NCI-H2171 (cell line): ENCODE data around the gene RNF152.

Source experiments
- DNase-seq: peaks from one replicate; lab custom pipeline; 2025; lab: John Stamatoyannopoulos, UW

RNF152 gene

DNA sequence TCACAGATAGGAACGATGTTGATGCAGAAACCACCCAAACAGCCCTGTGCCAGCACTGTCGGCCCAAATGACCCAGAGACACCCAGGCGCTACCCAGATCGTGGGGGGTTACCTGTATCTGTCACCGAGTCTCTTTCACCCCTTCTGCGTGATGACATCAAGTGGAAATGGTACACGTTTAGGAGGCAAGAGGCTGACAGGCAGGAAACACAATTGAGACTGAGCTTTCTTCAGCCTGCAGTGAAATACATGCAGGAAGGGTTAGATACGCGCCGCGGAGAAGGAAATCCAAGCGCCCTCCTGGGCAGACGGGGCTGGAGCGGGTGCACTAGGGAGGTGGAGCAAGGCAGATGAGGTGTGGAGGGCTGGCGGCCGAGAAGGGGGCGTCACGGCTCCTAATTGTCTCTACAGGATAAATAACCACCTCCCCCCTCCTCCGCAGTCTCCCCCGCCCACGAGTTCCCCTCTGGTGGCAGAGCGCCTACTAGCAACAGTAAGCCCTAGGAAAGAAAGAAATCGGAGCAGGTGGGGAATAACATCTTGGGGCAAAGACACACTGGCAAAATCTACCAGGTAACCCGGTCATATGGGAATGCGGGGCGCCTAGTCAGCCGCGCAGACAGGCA is at the start of gene RNF152:
Gene RNF152, minus strand, starts transcription at position 325 of the 626 bp plus-strand sequence. CDS start 76,544 bp downstream, outside the sequence.
- DNase-seq, result no peak

DNA sequence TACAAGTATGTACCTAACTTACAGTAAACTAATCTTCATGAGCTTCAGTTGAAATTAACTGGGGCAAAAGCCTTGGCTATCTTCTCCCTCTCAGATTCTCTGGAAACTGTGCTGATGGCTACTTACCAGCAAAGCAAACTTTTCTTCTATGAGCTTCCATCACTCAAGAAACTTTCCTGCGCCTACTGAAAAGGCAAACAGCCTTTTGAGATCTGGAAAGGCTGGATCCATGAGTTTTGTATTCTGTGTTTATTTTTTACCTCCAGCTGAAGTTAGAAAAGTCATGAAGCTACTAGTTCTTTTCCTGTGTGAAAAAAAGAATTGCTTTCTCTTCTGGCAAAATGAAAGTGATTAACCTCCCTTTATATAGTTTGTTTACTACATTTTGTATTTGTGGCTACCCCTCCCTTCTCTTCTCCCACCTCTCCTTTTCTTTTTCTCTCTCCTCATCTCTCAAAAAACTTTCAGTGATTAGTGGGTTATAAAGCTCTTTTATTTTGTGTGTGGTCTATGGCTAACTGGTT is 49.2 kb upstream of the RNF152 start:
- no peak for DNase-seq

- no peak for DNase-seq
Measured at GRCh38 chr18:61939046-61939674, 46.4 kb upstream of the RNF152 start.

DNA sequence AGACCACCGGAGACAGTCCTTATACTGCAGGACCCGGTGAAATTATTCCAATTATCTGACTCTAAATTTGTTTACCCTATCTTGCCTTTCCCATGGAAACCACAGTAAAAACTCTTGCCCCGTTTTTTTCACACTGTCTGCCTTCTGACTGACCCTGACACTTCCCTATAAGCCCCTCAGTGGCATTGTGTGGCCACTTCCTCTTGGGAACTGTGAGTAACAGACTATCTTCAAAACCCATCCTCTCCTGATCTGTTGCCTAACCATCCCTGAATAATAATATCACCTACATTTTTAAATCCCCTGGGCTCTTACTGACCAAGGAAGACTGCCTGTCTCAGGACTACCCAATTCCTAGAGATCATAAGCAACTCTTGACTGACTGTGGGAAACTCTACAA is 42.6 kb upstream of the RNF152 start:
- DNase-seq, result no peak

- DNase-seq, result no peak
Measured at GRCh38 chr18:61931654-61932379, 39.0 kb upstream of the RNF152 start.

- no peak for DNase-seq
Measured at GRCh38 chr18:61929881-61930640, 37.3 kb upstream of the RNF152 start.

- DNase-seq, result no peak
Measured at GRCh38 chr18:61926532-61926931, 33.7 kb upstream of the RNF152 start.

GRCh38 chr18:61924550-61924949 is 31.7 kb upstream of the RNF152 start:
- no peak for DNase-seq

- no peak for DNase-seq
Measured at GRCh38 chr18:61922435-61922834, 29.6 kb upstream of the RNF152 start.

DNA sequence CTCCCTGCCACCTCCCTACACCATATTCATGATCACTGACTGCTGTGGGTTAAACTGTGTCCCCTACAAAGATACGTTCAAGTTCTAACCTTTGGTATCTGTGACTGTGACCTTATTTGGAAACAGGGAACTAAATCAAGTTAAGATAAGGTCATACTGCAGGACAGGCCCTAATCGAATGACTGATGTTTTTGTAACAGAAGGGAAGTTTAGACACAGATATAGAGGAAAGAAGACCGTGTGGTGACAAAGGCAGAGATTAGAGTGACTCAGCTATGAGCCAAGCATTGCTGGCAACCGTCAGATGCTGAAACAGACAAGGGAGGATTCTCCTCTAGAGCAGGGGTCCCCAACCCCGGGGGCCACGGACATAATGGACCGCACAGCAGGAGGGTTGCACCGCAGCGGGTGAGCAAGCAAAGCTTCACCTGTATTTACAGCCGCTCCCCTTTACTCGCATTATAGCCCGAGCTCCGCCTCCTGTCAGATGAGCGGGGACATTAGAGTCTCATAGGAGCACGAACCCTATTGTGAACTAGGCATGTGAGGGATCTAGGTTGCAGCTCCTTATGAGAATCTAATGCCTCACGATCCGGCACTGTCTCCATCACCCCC is 28.9 kb upstream of the RNF152 start:
- no peak for DNase-seq

DNA sequence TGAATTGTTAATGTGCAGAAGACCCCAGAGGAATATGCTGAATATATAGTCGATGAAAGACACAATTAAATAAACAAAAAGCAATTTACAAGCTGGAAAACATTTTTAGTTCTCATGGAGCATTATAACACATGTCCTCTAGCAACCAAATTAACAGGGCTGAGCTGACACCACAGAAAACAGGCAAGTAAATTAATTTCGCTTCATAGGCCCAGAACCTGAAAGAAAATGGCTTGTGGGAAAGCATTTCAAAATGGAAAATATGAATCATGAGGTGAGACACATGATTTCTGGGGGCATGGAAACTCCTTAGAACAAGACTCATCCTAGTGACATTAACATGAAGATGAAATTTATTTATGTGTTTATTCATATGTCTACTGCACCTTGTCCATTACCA is 25.0 kb upstream of the RNF152 start:
- no peak for DNase-seq

- no peak for DNase-seq
Measured at GRCh38 chr18:61912476-61912875, 19.7 kb upstream of the RNF152 start.

- no peak for DNase-seq
Measured at GRCh38 chr18:61910101-61910500, 17.3 kb upstream of the RNF152 start.

DNA sequence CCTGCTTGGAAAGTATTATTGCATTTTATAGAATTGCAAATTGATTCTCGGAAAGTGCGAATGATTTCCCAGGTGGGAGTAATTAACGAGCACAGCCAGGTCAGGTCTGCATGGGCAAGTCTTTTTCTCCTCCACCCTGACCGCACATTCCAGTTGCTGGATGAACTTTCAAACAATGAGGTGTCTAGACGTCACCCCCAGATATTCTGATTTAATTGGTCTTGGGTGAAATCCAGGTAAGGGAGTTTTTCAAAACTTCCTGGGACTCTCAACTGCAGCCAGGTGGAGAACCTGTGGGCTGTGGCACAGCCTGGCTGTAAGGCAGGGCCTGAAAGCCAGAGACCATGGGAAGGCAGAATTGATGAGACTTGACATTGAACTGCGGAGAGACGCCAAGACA is 15.9 kb upstream of the RNF152 start:
- no peak for DNase-seq

GRCh38 chr18:61901323-61901986 is 8.6 kb upstream of the RNF152 start:
- peak; percentile 3 for DNase-seq

- peak; percentile 8 for DNase-seq
Measured at GRCh38 chr18:61900504-61901281, 7.9 kb upstream of the RNF152 start.

GRCh38 chr18:61898640-61899101 is 5.9 kb upstream of the RNF152 start:
- no peak for DNase-seq

DNA sequence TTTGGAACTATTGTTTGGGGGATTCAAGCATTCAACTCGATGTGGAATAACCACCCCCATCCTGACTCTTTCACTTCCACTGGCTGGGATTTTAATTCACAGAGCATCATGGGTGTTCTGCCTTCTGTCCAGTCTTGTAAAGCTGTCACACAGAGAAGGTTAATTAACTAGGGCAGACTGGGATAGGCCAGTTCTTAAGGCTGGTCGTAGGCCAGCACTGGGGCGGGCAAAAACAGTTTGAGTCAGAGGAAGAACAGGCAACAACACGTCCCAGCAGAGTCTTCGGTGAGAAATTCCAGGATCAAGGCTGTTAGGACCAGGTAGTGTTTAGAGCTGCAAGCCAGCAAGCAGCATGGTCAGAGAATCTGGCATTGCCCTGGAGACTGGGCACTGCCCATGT is 4.0 kb upstream of the RNF152 start:
- no peak for DNase-seq

GRCh38 chr18:61896118-61896517 is 3.3 kb upstream of the RNF152 start:
- DNase-seq, result no peak

GRCh38 chr18:61894751-61895524 is 2.1 kb upstream of the RNF152 start:
- no peak for DNase-seq
